GM21786 (cell line): ENCODE data around the gene ZBTB22.

Experiments
- ATAC-seq: cut with Tn5 transposase; IDR thresholded peaks from one replicate; pipeline ENCODE4 v1.9.1; 2021; ENCODE audit not compliant: unreplicated experiment

ZBTB22 gene

GRCh38 chr6:33333666-33334065, 16.1 kb upstream of the ZBTB22 start:
- ATAC-seq: no peak

GRCh38 chr6:33330736-33331135, 13.2 kb upstream of the ZBTB22 start:
- ATAC-seq: no peak

DNA sequence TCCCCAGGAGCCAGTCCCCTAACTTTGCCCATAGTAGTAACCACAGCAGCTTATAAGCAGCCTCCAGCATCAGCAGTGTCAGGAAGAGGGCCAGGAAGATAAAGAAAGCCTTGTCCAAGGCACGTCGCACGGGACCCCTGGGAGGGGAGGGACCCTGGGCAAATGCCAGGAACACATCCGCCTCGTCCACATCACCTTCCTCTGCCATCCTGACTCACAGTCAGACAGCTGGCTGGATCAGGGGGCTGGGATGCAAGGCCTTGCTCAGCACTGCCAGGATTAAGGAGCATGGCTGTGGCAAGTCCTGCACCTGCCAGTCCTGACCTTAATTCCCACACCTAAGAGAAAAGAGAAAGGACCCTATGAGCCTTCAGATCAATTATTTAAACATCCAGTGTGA, 11.5 kb upstream of the ZBTB22 start:
- no peak for ATAC-seq

DNA sequence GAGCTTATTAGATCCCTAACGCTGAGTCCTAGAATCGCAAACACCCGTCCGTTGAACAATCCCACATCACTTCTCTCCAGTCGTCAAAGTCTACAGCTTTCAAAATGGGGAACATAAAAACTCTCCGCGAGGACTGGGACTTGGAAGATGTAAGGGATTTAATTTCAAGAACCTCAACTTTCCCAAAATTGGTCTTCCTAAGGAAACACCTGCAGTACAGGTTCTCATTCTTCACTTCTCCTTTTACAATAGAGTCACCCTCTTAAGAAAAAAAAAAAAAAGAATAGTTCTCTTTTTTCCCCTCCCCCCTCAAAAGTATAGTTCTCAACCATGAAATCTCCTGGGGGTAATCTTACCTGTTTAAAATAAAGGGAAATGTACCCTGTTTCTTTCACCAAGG, 6.6 kb upstream of the ZBTB22 start:
- ATAC-seq: no peak

GRCh38 chr6:33323623-33323948, 6.0 kb upstream of the ZBTB22 start:
- ATAC-seq: no peak

GRCh38 chr6:33321227-33321626, 3.7 kb upstream of the ZBTB22 start:
- ATAC-seq: no peak

GRCh38 chr6:33320315-33321181, 3.0 kb upstream of the ZBTB22 start:
- ATAC-seq: no peak

DNA sequence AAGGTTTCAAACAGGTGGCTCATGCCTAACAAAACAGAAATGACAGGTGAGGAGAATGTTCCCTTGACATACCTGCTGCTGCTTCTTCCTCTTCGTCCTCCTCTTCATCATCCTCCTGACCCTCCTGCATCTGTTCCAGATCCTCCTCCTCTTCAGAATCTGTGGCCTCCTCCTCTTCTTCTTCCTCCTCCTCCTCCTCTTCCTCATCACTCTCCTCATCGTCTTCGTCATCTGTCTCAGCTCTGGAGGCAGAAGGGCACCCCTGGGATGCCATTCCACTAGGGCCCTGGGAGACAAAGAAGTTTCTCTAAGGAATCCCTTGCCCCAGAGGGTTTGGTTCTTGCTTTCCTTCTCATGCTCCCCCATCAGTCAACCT, 2.4 kb upstream of the ZBTB22 start:
- ATAC-seq: no peak

DNA sequence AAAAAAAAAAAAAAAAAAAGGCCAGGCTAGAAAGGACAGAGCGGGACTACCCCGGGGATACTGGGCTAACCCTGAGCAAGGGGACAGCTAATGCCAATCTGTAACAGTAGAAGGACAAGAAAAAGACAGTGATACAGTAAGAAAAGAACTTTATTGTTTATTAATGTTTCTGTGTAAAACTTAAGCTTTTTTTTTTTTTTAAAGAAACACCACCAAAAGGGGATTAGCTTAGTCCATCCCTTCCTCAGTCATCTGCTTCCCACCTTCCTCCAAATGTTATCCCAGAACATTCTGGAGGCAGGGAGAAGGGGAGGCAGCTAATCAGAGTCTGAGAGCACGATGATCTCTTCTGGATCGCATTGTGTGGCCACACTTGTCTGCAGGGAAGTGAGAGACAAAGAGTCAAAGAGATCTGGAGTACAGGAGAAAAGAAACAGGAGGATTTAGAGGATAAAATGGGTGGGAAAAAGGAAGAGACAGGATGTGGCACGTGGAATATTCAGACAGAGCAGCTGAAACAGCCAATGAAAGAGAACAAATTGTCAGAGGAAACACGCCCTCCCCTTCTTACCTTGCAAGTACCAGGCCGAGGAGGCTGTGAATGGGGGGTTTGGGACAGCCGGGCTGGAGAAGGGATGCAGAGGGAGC, 1.0 kb upstream of the ZBTB22 start:
- ATAC-seq: no peak

DNA sequence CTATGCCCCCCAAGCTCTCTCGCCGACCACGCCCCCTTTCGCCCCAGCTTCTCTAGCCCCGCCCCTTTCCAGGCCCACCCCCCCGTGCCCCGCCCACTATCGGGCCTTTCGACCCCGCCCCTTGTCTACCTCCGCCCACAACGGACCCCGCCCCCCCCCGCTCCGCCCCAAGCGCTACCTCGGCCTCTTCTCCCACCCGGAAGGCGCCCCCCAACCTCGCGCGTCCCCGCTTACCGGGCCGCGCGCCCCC, 200 bp downstream of the ZBTB22 start:
- no peak for ATAC-seq

- no peak for ATAC-seq
Observed at GRCh38 chr6:33316603-33317418, 733 bp downstream of the ZBTB22 start.

DNA sequence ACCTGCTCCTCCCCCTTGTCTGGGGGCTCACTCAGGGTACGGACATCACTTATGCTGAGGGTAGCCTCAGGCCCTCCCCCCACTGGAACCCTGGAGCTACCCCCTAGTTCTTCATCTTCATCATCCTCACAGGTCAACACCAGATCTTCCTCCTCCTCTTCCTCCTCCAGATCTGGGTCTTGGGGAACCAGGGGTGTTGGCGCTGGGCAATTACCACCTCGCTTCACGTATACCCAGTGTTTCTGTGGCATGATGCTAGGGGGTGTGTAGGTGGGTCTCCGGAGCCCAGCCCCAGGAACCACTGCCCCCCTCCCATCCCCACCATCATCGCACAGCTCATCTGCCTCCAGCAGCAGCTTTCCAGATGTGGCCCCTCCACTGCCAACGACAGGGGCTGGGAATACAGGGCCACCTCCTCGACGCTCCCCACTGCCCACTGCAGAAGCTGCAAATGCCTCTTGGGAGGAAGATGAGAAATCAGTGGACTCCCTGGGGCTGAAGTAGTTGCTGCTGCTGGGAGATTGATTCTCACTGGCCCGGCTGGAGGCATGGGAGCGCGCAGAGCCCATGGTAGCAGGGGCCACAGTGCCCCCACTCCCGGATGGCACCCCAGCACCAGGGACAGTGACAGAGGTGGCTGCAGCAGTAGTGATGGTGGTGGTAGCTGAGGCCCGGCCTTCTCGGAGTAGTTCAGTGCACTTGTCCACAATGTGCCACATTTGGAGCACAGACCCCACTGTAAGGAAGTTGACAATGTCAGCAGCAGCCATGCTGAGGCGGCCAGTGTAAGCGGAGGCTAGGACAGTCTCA, 1.5 kb downstream of the ZBTB22 start:
- ATAC-seq: no peak

DNA sequence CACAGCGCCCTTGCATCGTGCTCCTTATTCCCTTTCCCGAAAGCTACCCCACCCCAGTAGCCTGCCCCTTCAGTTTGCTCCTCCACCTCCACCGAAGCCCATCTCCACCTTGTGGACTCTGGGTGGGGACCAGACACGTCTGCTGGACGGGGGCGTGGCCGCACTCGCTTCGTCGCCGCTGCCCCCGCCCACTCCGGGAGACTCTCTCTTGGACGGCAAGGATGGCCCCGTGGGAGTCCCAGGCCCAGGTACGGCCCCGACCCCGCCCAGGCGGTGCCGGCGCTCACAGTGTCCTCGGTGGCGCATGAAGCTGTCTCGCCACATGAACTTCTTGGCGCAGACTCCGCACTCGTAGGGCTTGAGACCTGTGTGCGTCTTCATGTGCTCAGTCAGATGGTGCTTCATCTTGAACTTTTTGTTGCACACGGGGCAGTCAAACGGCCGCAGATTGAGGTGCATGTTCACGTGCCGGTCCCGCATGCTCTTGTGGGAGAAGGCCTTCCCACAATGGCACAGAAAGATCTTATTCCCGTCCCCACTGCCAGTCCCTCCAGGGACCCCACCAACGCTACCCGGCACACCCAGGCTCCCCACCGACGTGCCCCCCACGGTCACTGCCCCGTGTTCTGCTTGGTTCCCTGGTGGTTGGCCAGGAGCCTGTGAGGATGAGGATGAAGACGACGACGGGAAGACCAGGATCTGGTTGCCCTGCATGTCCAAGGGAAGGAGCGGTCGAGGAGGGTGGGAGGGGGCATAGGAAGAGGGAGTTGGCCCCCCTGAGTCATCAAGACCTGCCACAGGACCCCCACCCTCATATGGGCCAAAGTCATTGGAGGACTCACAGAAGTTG, 2.4 kb downstream of the ZBTB22 start:
- ATAC-seq: no peak

DNA sequence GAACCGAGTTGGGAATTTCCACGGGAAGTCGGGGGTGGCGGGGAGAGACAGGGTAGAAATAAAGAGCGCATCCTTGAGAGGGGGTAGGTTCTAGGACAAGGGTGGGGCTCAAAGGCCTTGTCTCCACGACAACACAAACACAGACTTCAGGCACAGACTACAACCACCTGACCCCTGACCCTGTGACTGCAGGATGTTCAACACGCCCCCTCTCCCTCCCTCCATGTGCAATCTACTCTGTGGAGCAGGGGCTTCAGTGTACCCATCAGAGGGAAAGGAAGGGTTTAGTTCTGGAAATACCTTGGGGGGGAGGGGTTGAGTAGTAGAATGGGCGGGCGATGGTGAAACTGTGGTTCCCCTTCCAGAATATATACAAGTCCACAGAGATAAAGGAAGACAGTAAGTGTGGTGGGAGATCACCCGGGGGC, 3.0 kb downstream of the ZBTB22 start:
- no peak for ATAC-seq

GRCh38 chr6:33313709-33314514, 3.6 kb downstream of the ZBTB22 start, which contains the start of gene TAPBP:
Gene TAPBP (minus strand): TSS chr6:33314078. CDS start chr6:33314041, 37 bp downstream.
- peak; percentile 31 for ATAC-seq

DNA sequence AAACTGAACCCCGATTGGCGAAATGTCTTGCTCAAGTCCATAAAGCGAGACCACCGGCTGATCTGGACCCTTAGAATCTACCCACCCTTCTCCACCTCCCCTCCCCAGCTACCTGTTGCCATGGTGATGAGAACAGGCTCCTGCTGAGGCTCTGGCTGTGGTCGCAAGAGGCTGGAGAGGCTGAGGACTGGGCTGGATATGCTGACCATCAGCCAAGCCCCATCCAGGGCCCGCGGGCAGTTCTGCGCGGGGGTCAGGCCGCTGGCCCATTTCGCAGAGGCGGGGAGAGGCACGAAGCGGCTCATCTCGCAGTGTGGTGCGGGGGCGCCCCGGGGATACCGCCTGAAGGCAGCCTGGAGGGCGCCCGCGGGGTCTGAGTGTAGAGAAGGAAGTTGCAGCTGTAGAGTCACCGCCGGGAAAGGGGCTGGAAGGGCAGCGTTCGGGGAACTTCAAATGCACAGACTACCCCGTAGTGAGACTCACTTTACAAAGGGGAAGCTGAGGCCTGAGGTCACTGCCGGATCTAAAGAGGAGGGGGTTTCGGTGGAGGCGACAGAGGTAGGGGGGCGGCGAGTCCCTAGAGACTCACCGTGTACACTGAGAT, 4.3 kb downstream of the ZBTB22 start:
- ATAC-seq: peak; percentile 2

DNA sequence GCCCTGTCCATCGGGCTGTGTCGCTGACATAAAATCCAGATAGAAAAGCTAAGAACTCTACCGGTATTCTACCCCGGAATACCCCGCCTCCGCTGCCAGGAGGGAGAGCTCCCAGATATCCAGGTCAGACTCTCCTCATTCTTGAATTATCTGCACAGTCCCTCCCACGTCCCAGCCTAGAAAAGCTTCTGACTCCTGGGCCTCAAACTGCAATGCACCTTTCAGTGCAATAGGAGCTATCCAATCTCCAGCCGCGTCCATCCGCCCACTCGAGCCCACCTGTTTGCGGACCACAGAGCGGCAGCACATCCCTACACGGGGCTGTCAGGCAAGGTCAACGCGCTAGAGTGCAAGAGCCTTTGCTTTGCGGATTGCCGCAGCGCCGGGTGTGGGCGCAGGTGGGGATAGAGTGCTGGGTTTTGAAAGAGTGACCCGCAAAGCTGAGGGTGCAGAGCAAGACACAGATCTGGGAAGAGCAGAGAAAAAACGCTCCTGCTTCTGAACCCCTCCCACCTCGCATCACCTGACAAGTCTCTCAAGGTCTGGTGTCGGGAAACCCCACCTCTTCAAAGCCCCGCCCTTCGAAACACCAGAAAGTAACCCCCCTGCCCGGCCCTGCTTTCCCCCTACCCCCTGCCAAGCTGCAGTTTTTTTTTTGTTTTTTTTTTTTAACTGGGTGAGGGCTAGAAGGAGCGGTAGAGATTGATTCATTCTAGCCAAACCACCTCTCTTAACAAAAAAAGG, 5.0 kb downstream of the ZBTB22 start:
- no peak for ATAC-seq

GRCh38 chr6:33306356-33306755, 11.2 kb downstream of the ZBTB22 start:
- no peak for ATAC-seq
